ENCODE results near the gene WIF1. TPM values are rescaled to one million over a fixed set of nuclear protein-coding genes. Genes with fewer than 3 reads are reported as not detected.

Gene WIF1
- total RNA-seq, 1 donor from 2014 or later, result 27.3 TPM

DNA sequence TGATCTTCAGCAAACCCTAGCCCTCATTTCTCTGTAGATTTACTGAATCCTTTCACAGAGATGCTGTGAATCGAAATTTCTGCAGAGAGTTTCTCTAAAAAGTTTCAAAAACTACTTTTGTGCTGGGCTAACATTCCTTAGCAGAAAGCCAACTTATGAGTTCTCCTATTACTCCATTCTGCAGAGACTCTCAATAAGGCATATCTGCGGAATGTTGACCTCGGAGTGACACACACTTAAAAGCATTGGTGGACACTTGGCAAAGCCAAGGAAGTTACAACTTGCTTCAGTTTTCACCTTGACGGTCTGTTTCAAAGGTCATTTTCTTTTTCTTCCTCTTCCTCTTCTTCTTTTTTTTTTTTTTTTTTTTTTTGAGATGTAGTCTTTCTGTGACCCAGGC, 75.8 kb downstream of the WIF1 start:
- intact Hi-C loops (cut with DNase I), result no loop called here
- no peak overlapping the region for H3K4me3 ChIP-seq
- TF ChIP-seq CTCF (IDR thresholded peaks at IDR 0.05) (no peak), POLR2AphosphoS5 (IDR thresholded peaks at IDR 0.05; ENCODE audit: insufficient read depth in 1 of 2, low read depth in 1 of 2) (no peak), POLR2A (IDR thresholded peaks at IDR 0.05) (no peak)

DNA sequence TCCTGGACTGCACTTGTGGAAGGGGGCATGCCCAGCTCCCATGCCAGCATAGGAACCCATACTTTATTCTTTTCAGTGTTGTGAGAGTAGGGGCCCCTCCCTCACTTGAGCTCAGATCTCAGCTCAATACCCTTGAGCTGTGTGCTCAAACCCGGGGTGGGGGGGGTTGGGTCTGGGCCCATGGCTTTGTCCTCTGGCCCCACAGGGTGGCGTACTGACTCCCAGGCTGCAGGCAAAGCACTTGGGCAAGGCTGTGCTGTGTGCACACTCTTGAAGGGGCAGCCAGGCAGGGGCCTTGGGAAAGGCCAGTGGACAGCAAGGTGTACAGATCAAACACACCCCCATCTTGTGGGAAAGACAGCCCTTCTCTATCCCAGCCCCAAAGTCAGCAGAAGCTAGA, 81.8 kb downstream of the WIF1 start:
- no peak for DNase-seq (ENCODE audit: extremely low spot score in 2 of 2)
- no peaks in the 10 kb centered on the region for H3K36me3 ChIP-seq
- intact Hi-C loops (cut with DNase I), result no loop called here
- no peak overlapping the region for H3K4me3 ChIP-seq
- no peak for TF ChIP-seq CTCF (IDR thresholded peaks at IDR 0.05)
- TF ChIP-seq POLR2A (IDR thresholded peaks at IDR 0.05), result no peak
- TF ChIP-seq POLR2AphosphoS5 (IDR thresholded peaks at IDR 0.05; ENCODE audit: insufficient read depth in 1 of 2, low read depth in 1 of 2), result no peak
- H3K9me3 ChIP-seq, result no peaks in the 10 kb centered on the region
- H3K27me3 ChIP-seq, result no peaks in the 10 kb centered on the region
- no peaks in the 10 kb centered on the region for H3K4me1 ChIP-seq
- H3K27ac ChIP-seq, result no peak overlapping the region

More for the DNA sequence above, 75.8 kb downstream of the WIF1 start:
- no peaks in the 10 kb centered on the region for H3K4me1 ChIP-seq
- no peaks in the 10 kb centered on the region for H3K9me3 ChIP-seq
- DNase-seq (ENCODE audit: extremely low spot score in 2 of 2), result no peak
- no peaks in the 10 kb centered on the region for H3K27me3 ChIP-seq
- no peaks in the 10 kb centered on the region for H3K36me3 ChIP-seq
- H3K27ac ChIP-seq, result no peak overlapping the region

DNA sequence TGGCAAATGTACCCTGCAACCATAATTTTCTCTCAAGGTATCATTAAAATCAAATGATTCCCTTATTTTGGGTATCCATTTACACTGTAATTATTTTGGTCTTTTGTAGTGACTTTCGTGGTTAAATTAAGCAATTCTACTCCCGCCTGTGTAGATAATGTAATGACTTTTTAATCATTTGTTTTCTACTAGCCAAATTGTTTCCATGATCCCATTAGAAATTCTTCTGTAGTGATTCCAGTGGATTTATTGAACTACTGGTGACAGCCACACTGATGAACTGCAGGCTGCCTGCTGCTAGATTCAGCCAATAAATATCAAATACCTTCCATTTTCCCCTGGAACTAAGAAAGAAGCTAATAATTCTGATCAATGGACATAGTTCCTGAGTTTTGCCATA, 96.0 kb downstream of the WIF1 start:
- no peak overlapping the region for H3K27ac ChIP-seq
- no peak overlapping the region for H3K4me3 ChIP-seq
- DNase-seq (ENCODE audit: extremely low spot score in 2 of 2), result no peak
- no peak for TF ChIP-seq CTCF (IDR thresholded peaks at IDR 0.05)
- no peak for TF ChIP-seq POLR2A (IDR thresholded peaks at IDR 0.05)
- H3K9me3 ChIP-seq, result no peaks in the 10 kb centered on the region
- no peaks in the 10 kb centered on the region for H3K27me3 ChIP-seq
- H3K4me1 ChIP-seq, result no peaks in the 10 kb centered on the region
- H3K36me3 ChIP-seq, result no peaks in the 10 kb centered on the region
- intact Hi-C loops (cut with DNase I), result no loop called here

GRCh38 chr12:65023485-65023884, 97.6 kb downstream of the WIF1 start:
- DNase-seq (ENCODE audit: extremely low spot score in 2 of 2), result no peak
- Histone ChIP-seq H3K36me3 (no peaks in the 10 kb centered on the region), H3K27me3 (no peaks in the 10 kb centered on the region), H3K27ac (no peak overlapping the region), H3K9me3 (no peaks in the 10 kb centered on the region), H3K4me3 (no peak overlapping the region), H3K4me1 (no peaks in the 10 kb centered on the region)
- intact Hi-C loops (cut with DNase I), result no loop called here
- TF ChIP-seq POLR2A (IDR thresholded peaks at IDR 0.05) (no peak), CTCF (IDR thresholded peaks at IDR 0.05) (no peak), POLR2AphosphoS5 (IDR thresholded peaks at IDR 0.05; ENCODE audit: insufficient read depth in 1 of 2, low read depth in 1 of 2) (no peak)

- no peaks in the 10 kb centered on the region for H3K9me3 ChIP-seq
- H3K27me3 ChIP-seq, result no peaks in the 10 kb centered on the region
- no peak overlapping the region for H3K4me3 ChIP-seq
- H3K4me1 ChIP-seq, result no peaks in the 10 kb centered on the region
- TF ChIP-seq POLR2A (IDR thresholded peaks at IDR 0.05) (no peak), POLR2AphosphoS5 (IDR thresholded peaks at IDR 0.05; ENCODE audit: insufficient read depth in 1 of 2, low read depth in 1 of 2) (no peak), CTCF (IDR thresholded peaks at IDR 0.05) (no peak)
- H3K36me3 ChIP-seq, result no peaks in the 10 kb centered on the region
- intact Hi-C loops (cut with DNase I), result no loop called here
- H3K27ac ChIP-seq, result no peak overlapping the region
- DNase-seq (ENCODE audit: extremely low spot score in 2 of 2), result no peak
These were observed 98.1 kb downstream of the WIF1 start for GRCh38 chr12:65022960-65023359.
